SJSA1 (cell line): ENCODE measurements around the gene DLG5. TPM values are rescaled to one million over a fixed set of nuclear protein-coding genes. Genes with fewer than 3 reads are reported as not detected.

Experiments
- DNase-seq, 2 experiments: peaks; one replicate each; pipeline ENCODE4 v3.0.0-alpha.2; 2015 to 2020; ENCODE audit warnings: low spot score in 2 of 2, low read depth in 1 of 2
- H3K27ac ChIP-seq: fragments of 250-450 bp; sonication (Bioruptor Pico); 2 replicates; pipeline ENCODE4 v1.5.1; 2020; ENCODE audit warnings: mild to moderate bottlenecking, moderate library complexity
- H3K27me3 ChIP-seq: fragments of 250-450 bp; sonication (Bioruptor Pico); replicated peaks from 2 replicates; pipeline ENCODE4 v1.5.1; 2020; ENCODE audit warnings: mild to moderate bottlenecking, moderate library complexity
- H3K36me3 ChIP-seq: fragments of 250-450 bp; sonication (Bioruptor Pico); 2 replicates; pipeline ENCODE4 v1.5.1; 2020; ENCODE audit warnings: mild to moderate bottlenecking
- H3K4me1 ChIP-seq: fragments of 250-450 bp; sonication (Bioruptor Pico); replicated peaks from 2 replicates; pipeline ENCODE4 v1.6.1; 2021; ENCODE audit warnings: mild to moderate bottlenecking
- H3K4me3 ChIP-seq: fragments of 250-450 bp; sonication (Bioruptor Pico); 2 replicates; pipeline ENCODE4 v1.5.1; 2020; ENCODE audit warnings: mild to moderate bottlenecking
- H3K9me3 ChIP-seq: fragments of 250-450 bp; sonication (Bioruptor Pico); replicated peaks from 2 replicates; pipeline ENCODE4 v1.5.1; 2020; ENCODE audit warnings: mild to moderate bottlenecking
- total RNA-seq: library from RNA; depleted of rRNA; stranded (reverse); fragments of >200 nt; shearing (Covaris generic); gene quantifications from 2 replicates; pipeline ENCODE4 v1.2.3, GENCODE V29; 2014; rRNA removed

The DLG5 gene, protein sequence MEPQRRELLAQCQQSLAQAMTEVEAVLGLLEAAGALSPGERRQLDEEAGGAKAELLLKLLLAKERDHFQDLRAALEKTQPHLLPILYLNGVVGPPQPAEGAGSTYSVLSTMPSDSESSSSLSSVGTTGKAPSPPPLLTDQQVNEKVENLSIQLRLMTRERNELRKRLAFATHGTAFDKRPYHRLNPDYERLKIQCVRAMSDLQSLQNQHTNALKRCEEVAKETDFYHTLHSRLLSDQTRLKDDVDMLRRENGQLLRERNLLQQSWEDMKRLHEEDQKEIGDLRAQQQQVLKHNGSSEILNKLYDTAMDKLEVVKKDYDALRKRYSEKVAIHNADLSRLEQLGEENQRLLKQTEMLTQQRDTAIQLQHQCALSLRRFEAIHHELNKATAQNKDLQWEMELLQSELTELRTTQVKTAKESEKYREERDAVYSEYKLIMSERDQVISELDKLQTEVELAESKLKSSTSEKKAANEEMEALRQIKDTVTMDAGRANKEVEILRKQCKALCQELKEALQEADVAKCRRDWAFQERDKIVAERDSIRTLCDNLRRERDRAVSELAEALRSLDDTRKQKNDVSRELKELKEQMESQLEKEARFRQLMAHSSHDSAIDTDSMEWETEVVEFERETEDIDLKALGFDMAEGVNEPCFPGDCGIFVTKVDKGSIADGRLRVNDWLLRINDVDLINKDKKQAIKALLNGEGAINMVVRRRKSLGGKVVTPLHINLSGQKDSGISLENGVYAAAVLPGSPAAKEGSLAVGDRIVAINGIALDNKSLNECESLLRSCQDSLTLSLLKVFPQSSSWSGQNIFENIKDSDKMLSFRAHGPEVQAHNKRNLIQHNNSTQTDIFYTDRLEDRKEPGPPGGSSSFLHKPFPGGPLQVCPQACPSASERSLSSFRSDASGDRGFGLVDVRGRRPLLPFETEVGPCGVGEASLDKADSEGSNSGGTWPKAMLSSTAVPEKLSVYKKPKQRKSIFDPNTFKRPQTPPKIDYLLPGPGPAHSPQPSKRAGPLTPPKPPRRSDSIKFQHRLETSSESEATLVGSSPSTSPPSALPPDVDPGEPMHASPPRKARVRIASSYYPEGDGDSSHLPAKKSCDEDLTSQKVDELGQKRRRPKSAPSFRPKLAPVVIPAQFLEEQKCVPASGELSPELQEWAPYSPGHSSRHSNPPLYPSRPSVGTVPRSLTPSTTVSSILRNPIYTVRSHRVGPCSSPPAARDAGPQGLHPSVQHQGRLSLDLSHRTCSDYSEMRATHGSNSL (N-terminal part only)
- 19.5 and 27.6 TPM in 2 replicates for total RNA-seq

DNA sequence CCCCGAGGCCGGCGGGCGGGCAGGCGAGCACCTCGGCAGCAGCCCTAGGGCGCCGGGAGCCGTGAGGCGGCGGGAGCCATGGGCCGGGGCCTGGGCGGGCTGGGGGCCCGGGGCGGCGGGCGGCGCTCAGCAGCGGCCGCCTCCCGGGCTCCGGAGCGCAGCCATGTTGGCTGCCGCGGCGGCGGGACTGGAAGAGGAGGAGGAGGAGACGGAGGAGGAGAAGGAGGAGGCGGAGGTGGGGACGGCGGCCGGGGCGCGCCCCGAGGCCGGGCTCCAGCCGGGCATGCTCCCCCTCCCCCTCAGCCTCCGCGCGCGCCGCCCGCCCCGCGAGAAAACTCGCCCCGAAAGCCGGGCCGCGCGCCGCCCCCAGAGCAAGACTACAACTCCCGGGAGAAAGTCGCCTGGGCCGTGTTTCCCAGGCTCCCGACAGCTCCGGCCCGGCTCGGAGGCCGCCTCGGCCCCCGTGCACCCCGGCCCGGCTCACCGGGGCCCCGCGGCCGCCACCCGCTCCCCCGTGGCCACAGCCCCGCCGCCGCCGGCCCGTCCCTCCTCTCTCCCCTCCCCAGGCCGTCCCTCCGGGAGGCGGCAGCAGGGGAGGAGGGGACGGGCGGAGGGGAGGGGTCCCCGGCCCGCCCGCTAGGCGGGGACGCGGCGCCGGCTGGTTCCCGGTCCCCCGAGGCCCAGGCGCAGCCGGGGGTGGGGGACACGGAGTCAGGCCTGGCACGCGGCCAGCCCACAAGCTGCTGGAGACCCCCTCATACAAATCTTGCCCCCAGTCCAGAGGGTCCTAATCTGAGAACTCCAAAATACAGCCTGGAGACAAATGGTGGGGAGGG, at the start of gene DLG5:
DLG5 (minus strand) TSS at position 190 of the 836 bp plus-strand sequence. CDS start 235 bp downstream, outside the sequence.
- Histone ChIP-seq H3K4me3 (peak within 1 kb of the TSS; percentile 97), H3K27me3 (no peaks in the 10 kb centered on the region), H3K36me3 (peaks cover 20% of the 10 kb centered on the region), H3K4me1 (peaks cover 17% of the 10 kb centered on the region), H3K9me3 (peaks cover 4% of the 10 kb centered on the region), H3K27ac (peak within 1 kb of the TSS; percentile 30; the same call in 1 of the 2 replicates)
- peak in 1 of 2 experiments; percentile 74 for DNase-seq

DNA sequence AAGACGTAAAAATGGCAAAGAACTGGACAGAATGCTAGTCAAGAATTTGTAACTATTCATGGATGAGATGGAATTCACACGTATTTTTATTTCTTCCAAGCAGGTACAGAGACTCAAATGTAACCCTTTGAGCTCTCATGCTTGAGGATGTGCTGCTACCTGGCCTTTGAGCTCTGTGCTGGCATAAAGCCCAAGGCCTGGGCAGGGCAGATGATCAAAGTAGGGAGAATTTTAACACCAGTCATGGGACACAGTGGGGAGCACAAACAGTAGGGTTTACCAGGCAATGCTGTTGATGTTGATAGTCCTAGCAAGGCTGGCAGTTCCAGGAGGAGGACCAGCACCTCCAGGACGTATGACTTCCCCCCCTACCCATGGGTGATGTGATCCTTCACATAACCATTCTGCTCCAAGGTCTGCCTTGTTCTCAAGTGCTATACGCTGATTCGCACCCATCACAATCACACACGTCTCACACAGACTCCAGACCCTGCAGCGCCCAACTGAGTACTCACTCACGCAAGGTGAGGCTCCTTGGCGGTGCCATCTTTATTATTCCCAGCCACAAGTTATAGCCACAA, 48.6 kb upstream of the DLG5 start:
- no peak overlapping the region for H3K27ac ChIP-seq
- H3K27me3 ChIP-seq, result no peaks in the 10 kb centered on the region
- no peak overlapping the region for H3K4me3 ChIP-seq
- no peak for DNase-seq
- H3K4me1 ChIP-seq, result peaks cover 26% of the 10 kb centered on the region
- H3K9me3 ChIP-seq, result no peaks in the 10 kb centered on the region
- H3K36me3 ChIP-seq, result peaks cover 51% of the 10 kb centered on the region

DNA sequence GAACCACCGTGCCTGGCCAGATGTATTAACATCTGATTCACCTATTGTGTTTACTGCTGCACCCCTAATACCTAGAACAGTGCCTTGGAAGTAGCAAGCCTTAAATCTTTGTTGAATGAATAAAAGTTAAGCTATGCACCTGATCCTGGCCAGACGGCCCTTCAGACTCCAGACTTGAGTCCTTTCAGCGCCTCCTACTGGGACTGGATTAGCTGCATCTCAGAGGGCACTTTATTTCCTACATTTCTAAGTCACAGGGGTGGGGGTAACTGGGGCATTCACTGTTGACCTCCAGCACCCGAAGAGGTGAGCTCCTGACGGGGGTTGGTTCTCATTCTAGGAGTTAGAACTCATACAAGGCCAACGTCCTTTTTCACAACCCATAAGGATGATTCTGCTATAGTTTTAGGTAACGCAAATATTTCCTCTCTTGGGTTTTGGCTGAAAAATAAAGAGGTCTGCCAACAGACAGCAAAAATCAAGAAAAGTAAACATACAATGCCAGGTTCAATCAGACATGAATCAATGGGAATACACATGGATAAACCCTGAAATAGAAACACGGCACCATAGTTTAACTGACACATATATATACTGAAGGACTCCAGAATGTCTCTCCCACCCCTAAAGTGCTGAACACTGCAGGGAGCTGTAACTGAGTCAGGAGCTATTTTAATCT, 48.0 kb upstream of the DLG5 start:
- Histone ChIP-seq H3K27ac (no peak overlapping the region), H3K36me3 (peaks cover 45% of the 10 kb centered on the region), H3K27me3 (no peaks in the 10 kb centered on the region), H3K4me3 (no peak overlapping the region), H3K9me3 (no peaks in the 10 kb centered on the region), H3K4me1 (peaks cover 29% of the 10 kb centered on the region)
- DNase-seq, result no peak

DNA sequence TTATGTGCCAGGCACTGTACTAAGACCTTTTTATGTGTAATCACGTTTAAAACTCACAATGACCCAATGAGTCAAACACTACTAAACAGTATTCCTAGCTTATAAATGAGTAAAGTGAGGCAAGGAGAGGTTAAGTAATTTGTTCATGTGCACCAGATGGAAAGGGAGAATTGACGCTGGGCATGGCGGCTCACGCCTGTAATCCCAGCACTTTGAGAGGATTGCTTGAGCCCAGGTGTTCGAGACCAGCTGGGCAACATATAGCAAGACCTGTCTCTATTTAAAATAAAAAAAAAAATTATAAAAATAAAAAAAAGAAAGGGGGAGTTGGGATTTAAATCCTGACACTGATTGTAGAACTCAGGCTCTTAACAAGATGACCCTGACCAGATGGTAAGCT, 46.7 kb upstream of the DLG5 start:
- peaks cover 34% of the 10 kb centered on the region for H3K36me3 ChIP-seq
- H3K4me1 ChIP-seq, result peaks cover 29% of the 10 kb centered on the region
- DNase-seq, result no peak
- no peaks in the 10 kb centered on the region for H3K9me3 ChIP-seq
- H3K27ac ChIP-seq, result no peak overlapping the region
- no peaks in the 10 kb centered on the region for H3K27me3 ChIP-seq
- no peak overlapping the region for H3K4me3 ChIP-seq

DNA sequence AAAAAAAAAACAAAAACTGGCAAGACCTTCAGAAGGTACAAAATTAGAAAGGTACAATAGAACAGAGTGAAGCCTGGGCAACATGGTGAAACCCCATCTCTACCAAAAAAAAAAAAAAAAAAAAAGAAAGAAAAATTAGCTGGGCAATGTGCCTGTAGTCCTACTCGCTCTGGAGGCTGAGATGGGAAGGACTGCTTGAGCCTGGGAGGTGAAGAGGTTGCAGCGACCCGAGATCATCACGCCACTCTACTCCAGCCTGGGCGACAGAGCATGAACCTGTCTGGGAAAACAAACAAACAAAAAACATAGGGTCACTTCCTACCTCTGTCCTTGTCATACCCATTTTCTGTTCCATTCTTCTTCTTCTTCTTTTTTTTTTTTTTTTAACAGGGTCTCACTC, 45.6 kb upstream of the DLG5 start:
- DNase-seq, result no peak
- peaks cover 29% of the 10 kb centered on the region for H3K4me1 ChIP-seq
- H3K36me3 ChIP-seq, result peaks cover 22% of the 10 kb centered on the region
- no peaks in the 10 kb centered on the region for H3K27me3 ChIP-seq
- H3K27ac ChIP-seq, result peak overlapping the region; percentile 78
- no peaks in the 10 kb centered on the region for H3K9me3 ChIP-seq
- H3K4me3 ChIP-seq, result no peak overlapping the region

DNA sequence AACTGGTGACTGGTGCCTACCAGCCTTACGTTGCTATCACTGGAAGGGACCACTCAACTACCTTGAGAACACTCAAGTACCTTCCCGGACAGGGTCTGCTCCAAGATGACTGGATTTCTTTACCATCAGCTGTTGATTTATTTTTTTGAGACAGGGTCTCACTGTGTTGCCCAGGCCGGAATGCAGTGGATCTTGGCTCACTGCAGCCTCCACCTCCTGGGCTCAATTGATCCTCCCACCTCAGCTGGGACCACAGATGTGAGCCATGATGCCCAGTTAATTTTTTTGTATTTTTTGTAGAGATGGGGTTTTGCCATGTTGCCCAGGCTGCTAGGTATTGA, 45.2 kb upstream of the DLG5 start:
- Histone ChIP-seq H3K36me3 (peaks cover 19% of the 10 kb centered on the region), H3K4me3 (no peak overlapping the region), H3K4me1 (peaks cover 29% of the 10 kb centered on the region), H3K27ac (peak overlapping the region; percentile 78), H3K9me3 (no peaks in the 10 kb centered on the region), H3K27me3 (no peaks in the 10 kb centered on the region)
- no peak for DNase-seq

DNA sequence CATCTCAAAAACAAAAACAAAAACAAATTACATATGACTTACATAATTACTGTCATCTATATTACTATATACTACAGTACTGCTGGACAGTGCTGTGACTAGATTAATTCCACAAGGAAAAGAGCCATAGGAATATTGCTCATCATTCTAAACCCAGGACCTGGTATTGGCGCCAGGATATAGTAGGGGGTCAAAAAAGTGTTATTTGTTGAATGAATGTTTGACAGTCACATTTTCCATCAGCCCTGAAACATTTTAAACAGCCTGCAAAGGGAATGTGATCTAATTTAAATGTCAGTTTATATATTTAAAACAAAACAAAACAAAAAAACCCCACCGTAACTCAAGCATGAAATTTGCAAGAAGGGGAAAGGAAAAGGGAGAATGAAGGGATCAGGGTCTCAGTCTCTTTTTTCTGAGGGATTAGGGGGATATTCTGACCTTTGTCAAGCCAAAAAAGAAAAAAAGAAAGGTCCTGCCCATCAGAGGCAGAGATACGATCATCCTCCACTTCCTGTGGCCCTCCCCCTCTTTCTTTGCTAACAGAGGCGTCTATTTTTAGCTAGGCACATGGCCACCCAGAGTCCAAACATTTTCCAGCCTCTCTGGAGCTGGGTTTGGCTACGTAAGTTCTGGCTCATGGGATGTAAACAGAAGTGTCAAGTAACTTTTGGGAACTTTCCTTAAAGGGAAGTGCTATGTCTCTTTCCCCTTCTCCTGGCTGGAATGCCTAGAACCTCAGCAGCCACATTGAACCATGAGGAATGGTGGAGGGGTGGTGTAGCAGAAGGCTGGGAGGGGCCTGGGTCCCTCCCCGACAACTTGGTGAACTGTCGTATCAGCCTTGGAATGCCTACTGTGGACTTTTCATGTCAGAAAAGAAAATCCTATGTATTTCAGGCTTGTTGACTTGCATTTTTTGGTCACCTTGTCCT, 44.6 kb upstream of the DLG5 start:
- peaks cover 29% of the 10 kb centered on the region for H3K4me1 ChIP-seq
- DNase-seq, result peak; percentile 92 to 94
- H3K4me3 ChIP-seq, result no peak overlapping the region
- peaks cover 12% of the 10 kb centered on the region for H3K36me3 ChIP-seq
- H3K27me3 ChIP-seq, result no peaks in the 10 kb centered on the region
- H3K9me3 ChIP-seq, result no peaks in the 10 kb centered on the region
- peak overlapping the region; percentile 78 for H3K27ac ChIP-seq

DNA sequence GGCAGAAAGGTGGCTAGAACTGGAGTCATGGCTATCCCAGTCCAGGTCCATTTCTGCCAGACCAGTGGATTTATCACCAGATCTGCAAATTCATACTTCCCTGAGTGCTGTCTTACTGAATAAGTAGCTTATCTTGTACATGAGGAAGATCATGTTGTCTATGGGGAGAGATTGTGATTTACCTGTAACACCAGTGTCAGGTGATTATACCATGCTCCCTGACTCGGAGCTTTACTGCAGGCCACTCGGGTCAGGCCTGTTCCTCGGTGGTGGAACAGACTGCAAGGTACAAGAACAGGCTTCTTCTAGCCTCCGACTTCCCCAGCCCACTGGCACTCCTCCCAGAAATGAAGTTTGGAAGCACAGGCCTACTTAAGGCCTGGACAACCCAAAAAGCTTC, 42.6 kb upstream of the DLG5 start:
- Histone ChIP-seq H3K27me3 (no peaks in the 10 kb centered on the region), H3K4me1 (peaks cover 41% of the 10 kb centered on the region), H3K4me3 (no peak overlapping the region), H3K27ac (no peak overlapping the region), H3K9me3 (peaks cover 2% of the 10 kb centered on the region), H3K36me3 (no peaks in the 10 kb centered on the region)
- DNase-seq, result no peak

DNA sequence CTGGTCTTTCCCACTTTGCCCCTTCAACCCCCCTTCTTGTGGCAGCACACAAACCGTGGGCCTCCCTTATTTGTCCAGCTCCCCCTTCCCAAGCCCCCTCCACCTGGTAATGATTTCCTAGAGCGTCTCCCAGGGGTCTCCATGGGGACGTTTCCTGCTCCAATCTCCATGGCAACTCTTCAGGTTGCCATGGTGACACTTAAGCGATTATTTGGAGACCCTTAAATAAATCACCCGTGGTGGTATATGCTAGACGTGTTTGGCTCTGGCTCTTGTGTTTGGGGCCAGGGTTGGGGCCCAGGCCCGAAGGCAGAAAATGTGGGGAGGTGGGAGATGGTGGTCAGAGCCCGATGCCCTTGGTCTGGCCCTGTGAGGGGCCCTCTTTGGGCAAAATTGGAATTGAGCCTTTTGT, 41.1 kb upstream of the DLG5 start:
- Histone ChIP-seq H3K4me3 (no peak overlapping the region), H3K36me3 (no peaks in the 10 kb centered on the region), H3K27me3 (no peaks in the 10 kb centered on the region), H3K9me3 (peaks cover 10% of the 10 kb centered on the region), H3K4me1 (peaks cover 39% of the 10 kb centered on the region), H3K27ac (no peak overlapping the region)
- DNase-seq, result no peak

DNA sequence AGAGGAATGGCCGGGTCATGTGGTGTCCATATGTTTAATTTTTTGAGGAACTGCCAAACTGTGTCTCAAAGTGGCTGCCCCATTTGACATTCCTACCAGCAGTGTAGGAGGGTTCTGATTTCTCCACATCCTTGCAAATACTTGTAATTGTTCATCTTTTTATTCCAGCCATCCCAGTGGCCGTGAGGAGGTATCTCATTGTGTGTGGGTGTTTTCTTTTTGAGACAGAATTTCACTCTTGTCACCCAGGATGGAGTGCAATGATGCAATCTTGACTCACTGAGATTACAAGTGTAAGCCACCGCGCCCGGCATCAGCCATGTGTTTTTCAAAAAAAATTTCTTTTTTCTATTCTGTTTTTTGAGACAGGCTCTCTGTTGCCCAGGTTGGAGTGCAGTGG, 38.7 kb upstream of the DLG5 start:
- H3K27ac ChIP-seq, result peak overlapping the region; percentile 60
- peaks cover 10% of the 10 kb centered on the region for H3K9me3 ChIP-seq
- H3K4me1 ChIP-seq, result peaks cover 17% of the 10 kb centered on the region
- peak; percentile 63 to 69 for DNase-seq
- no peaks in the 10 kb centered on the region for H3K27me3 ChIP-seq
- no peak overlapping the region for H3K4me3 ChIP-seq
- no peaks in the 10 kb centered on the region for H3K36me3 ChIP-seq

DNA sequence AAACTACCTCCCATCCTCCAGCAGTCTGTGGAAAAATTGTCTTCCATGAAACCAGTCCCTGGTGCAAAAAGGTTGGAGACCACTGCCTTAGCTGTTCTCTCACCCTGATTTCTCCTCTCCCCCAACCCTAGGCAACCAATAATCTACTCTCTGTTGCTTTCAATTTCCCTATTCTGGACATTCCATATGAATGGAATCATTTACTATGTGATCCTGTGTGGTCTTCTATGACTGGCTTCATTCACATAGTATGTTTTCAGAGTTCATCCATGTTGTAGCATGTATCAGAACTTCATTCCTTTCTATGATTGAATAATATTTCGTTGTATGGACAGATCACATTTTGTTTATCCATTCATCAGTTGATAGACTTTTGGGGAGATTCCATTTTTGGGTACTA, 38.3 kb upstream of the DLG5 start:
- H3K4me3 ChIP-seq, result no peak overlapping the region
- H3K4me1 ChIP-seq, result peaks cover 13% of the 10 kb centered on the region
- peak overlapping the region; percentile 60 for H3K27ac ChIP-seq
- H3K36me3 ChIP-seq, result no peaks in the 10 kb centered on the region
- no peaks in the 10 kb centered on the region for H3K27me3 ChIP-seq
- peaks cover 10% of the 10 kb centered on the region for H3K9me3 ChIP-seq
- DNase-seq, result peak in 1 of 2 experiments; percentile 44
